Mammary epithelial cell (primary cell): ENCODE results near the gene SMIM5.

Source experiments
- EZH2 ChIP-seq: IDR thresholded peaks from 2 replicates; pipeline ENCODE4 v1.6.1; 2012; ENCODE audit warnings: low read length, inconsistent platforms, borderline replicate concordance
- TF ChIP-seq, protein P1 (sequence below), 2 donors: IDR thresholded peaks in 1 of 2; conservative IDR thresholded peaks in 1 of 2; 2 replicates each; pipeline ENCODE4 v1.5.1; 2011 to 2012; ENCODE audit warnings: inconsistent platforms in 2 of 2, low read length in 2 of 2, mild to moderate bottlenecking in 2 of 2, control low read depth in 1 of 2, low read depth in 1 of 2; ENCODE audit not compliant: insufficient read depth in 1 of 2; ENCODE audit errors: extremely low read depth in 1 of 2

DNA sequence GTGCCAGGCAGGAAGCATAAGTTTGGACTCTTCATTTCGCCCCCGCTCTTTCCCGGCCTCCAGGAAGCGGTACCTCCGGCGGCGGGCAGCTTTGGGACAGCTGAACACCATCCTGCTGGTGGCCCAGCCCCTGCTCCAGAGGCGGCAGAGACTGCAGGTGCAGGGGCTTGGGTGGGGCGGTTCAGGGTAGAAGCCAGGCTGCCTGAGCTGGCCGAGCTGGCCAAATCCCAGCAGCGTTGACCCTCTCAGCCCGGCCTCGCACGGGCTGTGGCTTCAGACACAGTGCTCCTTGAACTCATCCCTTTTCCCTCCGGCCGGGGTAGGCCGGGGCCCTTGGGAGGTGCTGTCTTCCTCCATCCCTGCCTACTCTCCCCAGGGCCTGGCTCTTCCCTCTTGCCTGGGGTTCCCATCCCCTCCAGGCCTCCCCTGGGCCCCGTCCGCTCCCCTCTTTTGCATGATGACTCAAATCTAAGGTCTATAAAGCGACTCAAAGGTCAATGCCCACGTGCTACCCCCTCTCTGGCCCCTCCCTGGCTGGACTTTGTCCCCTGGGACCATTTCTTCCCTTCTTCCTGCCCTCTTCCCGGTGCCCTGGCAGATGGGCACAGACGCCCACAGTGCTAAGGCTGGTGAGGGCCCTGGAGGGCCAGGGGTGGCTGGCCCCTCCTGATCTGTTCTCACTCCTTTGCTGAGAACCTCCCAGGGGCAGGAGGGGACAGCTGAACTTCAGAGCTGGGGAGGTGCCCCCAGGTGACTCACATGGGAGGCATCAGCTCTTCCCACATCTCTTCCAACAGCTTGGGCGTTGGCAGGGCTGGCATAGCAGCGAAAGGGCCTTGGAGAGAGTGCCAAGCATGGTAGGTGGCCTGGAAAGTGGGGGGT, 22.9 kb upstream of the SMIM5 start:
- TF ChIP-seq, protein P1, sequence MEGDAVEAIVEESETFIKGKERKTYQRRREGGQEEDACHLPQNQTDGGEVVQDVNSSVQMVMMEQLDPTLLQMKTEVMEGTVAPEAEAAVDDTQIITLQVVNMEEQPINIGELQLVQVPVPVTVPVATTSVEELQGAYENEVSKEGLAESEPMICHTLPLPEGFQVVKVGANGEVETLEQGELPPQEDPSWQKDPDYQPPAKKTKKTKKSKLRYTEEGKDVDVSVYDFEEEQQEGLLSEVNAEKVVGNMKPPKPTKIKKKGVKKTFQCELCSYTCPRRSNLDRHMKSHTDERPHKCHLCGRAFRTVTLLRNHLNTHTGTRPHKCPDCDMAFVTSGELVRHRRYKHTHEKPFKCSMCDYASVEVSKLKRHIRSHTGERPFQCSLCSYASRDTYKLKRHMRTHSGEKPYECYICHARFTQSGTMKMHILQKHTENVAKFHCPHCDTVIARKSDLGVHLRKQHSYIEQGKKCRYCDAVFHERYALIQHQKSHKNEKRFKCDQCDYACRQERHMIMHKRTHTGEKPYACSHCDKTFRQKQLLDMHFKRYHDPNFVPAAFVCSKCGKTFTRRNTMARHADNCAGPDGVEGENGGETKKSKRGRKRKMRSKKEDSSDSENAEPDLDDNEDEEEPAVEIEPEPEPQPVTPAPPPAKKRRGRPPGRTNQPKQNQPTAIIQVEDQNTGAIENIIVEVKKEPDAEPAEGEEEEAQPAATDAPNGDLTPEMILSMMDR (conservative IDR thresholded peaks at IDR 0.05 in 1 of 2, IDR thresholded peaks at IDR 0.05 in 1 of 2; ENCODE audit: extremely low read depth in 1 of 2, insufficient read depth in 1 of 2, low read depth in 1 of 2, low read length in 2 of 2) = no peak
- no peak for TF ChIP-seq EZH2
